ENCODE measurements around the gene RRP36.

DNA sequence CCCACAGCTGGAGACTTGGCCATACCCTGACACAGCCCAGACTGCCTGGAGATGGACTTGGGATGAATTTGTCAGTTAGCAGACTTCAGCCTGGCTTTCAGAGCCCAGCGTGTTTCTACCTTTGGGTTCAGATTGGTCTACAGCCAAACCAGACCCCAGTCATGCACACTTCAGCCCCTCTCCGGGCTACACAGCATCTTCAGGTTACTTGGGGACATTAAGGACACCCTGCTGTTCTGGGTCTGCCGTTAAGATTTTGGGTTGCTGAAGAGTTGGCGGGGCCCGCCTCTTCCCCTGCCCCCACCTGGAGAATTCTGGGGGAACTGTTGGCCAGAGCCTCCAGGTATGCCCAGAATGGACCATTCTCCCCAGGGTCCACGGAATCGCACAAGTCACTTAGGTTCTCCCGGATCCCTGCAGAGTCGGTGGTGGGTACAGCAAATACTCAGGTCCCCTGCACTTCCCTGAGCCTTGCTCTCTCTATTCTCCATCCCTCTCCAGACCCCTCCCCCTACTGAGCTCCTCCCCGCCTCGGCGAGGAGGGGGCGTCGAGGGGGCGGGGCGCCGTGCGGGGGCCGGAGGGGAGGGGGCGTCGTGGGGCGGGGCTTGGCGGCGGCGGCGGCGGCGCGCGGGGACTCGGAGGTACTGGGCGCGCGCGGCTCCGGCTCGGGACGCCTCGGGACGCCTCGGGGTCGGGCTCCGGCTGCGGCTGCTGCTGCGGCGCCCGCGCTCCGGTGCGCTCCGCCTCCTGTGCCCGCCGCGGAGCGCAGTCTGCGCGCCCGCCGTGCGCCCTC lies 54.4 kb downstream of the RRP36 start, which contains the start of gene PTK7:
- TF ChIP-seq FOXP2 (optimal IDR thresholded peaks at IDR 0.05; ENCODE audit: borderline replicate concordance, extremely low read depth, extremely low read length, insufficient read depth) (no peak), REST (IDR thresholded peaks at IDR 0.05; ENCODE audit: insufficient read depth in 1 of 2, low read depth in 2 of 2, low read length in 2 of 2) (no peak), POLR2AphosphoS5 (IDR thresholded peaks at IDR 0.05; ENCODE audit: low read depth, low read length) (no peak), TAF1 (IDR thresholded peaks at IDR 0.05; ENCODE audit: borderline replicate concordance, insufficient read depth, low read length) (peak; percentile 30; the same call in 1 of the 2 replicates), SIN3A (IDR thresholded peaks at IDR 0.05; ENCODE audit: borderline replicate concordance, insufficient read depth, low read length) (no peak)

All from PFSK-1 (cell line).